HG02763 (cell line): ENCODE results near the gene IGF1R.

Experiments used
- ATAC-seq: cut with Tn5 transposase; IDR thresholded peaks from one replicate; pipeline ENCODE4 v1.9.1; 2021; ENCODE audit warnings: mild to moderate bottlenecking, moderate library complexity; ENCODE audit not compliant: unreplicated experiment

Gene IGF1R

DNA sequence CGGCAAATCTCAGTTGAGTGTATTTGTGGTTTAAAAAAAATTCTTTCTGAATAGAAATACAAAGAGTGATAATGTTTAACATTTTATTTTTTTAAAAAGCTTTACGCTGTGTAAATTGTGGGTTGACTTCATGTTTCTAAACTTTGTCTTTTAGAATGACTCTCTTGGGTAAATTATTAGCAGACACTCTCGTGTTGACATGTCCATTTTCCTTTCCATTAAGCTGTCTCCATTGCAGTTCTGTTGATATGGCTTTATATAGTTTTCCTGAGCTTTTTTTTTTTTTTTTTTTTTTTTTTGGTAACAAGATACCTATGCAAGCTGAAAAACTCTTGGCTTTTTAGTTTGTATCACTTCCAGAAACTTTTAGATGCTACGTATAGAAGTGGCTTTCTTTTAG, 92.6 kb downstream of the IGF1R start:
- no peak for ATAC-seq

DNA sequence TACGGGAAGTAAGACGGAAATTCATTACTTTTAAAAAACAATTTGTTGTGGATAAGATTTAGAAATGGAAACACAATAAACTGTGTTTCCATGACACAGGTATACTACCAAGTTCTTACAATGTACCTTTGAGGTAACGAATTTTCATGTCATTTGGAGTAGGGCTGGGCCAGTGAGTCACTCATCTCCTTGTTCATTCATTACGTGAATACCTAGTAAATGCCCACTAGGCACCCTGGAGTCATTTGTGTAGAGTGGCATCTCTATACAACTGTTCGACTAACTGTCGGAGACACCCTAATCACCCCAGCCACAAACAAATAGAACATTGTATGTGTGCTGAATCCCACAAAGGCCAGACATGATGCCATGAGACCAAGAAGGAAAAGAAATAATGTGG, 94.8 kb downstream of the IGF1R start:
- no peak for ATAC-seq

DNA sequence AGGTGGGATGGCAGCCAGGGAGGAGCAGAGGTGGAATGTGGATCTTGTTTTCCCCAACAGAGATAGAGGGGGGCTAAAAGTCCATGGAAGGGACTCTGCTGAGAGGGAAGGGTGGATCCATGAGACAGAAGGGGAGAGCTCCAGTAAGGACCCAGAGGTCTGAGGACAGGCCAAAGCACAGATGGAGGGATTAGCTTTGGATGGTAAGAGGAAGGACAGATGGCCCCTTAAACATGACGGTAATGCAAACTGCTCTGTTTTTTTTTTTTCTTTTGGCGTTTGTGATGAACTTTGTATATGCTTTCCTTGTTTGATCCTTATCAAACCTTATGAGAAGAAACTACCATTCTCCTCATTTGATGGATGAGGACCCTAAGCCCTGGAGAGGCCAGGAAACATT, 96.2 kb downstream of the IGF1R start:
- no peak for ATAC-seq

DNA sequence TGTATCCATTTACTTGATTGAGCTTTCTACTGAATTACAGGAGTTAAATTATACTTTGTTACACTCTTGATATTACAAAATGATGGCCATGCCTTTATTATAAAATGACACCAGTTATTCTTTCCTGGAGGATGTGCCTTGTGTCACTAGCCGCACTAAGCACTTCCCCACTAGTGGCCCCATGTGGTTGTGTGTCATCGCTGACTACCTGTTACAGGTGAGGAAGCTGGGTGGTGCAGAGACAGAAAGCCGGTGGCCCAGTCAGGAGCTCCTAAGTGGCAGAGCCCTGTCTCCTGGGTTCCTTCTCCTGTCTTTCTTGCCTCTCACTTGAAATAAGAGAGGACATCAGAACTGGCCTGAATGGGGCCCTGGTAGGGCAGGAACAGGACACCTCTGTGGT, 96.8 kb downstream of the IGF1R start:
- no peak for ATAC-seq

DNA sequence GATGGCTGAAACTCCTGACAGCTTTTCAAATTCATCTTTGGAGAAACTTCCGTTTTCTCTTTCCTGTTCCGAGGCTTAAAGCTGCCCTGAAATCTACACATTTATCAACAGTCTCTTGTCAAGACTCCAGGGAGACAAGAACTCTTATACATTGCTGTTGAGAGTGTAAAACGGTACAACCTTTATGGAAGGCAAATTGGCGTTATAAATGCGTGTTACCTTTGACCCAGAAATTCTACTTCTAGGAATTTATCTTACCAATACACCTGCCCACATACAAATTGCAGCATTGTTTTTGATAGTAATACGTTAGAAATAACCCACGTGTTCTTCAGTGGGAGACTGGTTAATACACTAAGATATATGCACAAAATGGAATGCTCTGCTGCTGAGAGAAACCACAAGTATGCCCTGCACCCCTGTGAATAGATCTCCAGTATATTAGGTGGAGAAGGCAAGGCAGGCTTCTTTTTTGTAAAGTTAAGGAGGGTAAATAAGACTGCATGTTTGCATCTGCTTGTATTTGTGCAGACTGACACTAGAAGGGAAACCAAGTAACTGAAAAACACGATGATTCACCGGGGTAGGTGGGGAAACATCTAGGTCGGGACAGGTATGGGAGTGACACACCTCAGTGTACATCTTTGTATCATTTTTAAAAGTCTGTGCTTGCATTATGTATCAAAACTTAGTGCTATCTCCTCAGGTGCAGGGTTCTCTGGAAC, 97.5 kb downstream of the IGF1R start:
- no peak for ATAC-seq

DNA sequence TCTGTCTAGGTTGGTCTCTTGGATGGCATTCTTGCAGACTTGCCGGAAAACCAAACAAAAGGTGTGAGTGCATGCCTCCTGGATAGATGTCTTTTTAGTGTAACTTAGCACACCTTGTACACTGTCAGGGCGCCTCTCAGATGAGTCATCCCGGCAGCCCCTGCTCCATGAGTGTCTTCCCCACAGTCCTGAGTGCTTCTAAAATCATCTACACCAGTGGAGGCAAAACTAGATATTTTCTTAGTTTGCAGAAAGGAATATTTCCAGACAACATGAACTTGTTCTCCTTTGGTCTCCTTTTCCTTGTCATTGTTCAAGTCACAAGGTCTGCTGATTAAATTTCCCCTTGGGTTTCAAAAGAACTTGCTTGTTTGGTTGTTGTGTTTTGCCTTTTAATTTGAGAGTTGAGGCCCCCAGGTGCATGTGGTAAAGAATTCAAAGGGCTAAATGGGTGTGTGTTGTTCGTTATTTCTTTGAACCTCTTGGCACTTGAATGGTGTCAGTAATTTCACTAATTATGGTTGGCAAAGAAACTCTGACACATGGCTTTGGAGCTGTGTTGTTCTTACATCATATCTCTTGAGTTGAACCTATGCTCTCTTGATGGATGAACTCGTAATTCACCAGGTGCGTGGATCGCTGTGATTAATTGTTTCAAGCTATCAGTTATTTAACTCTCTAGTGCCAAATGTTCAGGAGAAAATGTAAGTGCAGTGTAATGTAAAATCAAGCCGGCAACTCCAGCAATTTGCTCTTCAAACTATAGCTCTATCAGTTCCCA, 98.2 kb downstream of the IGF1R start:
- ATAC-seq, result no peak

DNA sequence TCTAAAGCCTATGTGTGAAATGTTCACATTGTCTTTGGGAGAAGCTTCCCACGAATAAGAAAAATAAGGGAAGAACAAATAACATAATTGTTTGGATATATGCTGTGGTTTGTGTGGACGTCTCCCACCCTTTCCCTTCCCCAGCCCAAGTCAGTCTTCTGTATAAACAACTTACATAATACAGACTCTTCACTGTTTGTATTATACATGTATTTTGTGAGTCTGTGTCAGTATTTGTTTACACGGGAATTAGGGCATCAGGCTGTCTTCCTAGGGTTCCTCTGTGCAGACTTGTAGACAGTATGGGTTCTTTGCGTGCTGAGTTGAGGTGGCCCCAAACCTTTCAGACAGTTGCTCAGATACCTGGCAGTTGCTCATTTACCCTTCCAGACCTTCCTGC, 103.4 kb downstream of the IGF1R start:
- no peak for ATAC-seq

DNA sequence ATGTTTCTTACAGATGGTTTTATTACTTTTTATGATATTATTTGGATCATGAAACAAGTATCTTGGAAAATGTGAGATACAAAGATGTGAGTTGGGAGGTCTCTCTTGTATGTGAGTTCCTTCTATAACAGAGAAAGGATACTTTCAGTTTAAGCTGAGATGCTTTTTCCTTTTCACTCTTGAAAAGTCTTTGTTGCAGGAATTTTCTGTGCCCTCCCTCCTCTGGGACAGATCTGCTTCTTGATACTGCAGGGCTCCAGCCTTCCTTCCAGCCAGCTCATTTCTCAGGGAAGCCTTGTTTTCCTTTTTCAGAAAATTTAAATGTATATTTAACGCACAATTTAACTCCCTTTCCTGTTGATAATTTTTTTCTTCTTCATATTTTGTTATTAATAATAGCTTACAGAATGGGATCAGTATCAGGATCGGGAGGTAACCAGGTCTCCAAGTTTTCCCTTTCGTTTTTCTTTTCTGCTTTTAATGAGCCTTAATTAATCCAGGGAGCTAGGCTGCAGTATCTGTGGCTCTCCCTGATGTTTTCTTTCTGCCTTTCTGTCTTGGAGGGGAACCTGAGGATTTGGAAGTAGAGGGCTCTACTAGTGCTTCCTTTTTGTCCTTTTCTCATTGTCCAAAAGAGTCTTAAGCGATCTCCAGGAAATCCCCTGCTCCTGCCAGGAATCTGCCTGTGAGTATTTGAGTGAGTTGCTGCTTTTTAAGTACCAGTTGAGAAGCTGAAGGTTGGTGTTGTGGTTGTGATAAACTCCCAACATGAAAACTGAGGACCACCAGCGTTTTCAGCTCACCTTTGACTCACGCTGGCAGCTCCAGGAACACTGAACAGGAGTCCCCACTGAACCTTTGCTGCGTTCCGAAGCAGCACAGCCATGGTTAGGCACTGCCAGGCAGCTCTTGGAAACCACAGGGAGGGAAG, 105.7 kb downstream of the IGF1R start:
- ATAC-seq, result no peak

DNA sequence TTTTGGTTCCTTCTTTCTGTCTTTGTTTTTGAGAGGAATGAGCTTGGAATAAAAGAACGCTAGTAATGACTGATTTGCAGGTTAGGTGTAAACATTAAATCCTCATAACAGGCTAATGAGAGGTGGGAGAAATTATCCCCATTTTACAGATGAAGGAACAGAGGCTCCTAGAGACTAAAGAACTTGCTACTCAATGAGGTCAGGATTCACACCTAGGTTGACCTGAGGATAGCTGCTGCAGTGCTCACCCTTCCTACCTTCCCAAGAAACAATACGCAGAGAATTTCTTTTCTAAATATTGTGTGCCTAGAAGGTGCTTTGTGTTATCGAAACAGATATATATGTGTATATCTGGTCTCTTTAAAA, 106.3 kb downstream of the IGF1R start:
- ATAC-seq, result no peak

DNA sequence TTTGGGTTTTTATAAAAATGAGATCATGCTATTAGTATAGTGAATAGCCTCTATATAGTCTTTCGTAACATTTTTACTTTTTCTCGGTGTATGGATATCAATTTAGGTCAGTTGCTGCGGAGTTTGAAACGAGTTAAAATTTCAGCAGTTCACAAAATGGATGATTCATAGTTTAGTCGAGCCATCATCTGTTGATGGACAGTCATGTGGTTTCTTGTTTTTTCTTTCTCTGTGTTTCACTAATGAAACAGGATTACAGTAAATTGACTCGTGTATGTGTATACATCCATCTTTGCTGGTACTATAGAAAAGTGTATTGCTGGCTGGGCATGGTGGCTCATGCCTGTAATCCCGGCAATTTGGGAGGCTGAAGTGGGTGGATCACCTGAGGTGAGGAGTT, 106.8 kb downstream of the IGF1R start:
- ATAC-seq, result no peak

DNA sequence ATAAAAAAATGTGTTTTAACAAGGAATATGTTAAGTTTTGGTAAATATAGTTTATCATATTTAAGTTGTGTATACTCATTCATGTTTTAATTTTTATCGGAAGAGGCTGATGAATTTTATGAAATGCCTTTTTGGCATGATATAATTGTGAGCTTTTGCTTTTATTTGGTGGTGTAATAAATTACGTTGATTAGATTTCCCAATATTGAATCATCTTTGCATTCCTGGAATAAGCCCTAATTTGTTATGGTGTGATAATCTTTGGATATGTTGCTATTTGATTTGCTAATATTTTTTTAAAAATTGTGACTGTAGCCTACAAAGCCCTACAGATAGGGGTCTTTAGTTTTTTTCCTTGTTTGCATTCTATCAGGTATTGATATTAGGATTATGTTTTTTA, 107.4 kb downstream of the IGF1R start:
- ATAC-seq, result no peak

DNA sequence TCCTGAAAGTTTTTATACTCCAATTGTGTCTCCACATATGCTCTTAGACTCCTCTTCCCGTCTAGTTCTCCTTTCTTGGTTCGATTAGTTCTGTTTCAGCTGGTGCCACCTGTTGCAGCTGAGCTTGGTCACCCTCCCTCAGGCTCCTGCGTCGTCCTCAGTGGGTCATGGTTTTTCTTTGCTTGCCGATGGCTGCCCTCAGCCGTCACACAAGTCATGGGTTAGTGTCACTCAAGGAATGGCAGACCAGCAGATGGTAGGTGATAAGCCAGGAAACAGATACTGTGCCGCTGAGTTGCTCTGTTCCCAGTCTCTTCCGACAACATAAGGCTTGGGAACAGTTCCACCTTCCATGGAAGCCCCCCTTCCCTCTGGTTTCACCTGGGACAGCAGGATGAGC, 109.9 kb downstream of the IGF1R start:
- no peak for ATAC-seq

DNA sequence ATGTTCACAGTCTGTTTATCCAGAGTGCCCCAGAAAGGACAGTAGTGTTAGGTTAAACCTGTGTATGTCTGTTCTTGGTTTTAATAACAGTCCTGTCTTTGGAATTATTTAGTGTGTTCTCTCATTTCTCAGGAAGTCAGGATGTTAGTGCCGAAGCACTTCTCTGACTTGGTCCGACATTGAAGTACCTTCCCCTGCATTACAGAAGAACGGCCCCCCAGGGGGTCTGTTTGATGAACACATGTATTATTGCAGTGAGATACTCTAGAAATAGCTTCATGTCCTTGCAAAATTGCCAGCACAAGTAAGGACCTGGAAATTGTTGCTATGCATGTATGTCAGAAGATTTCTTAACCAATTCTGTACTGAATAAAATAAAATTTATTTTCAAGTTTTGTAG, 110.9 kb downstream of the IGF1R start:
- ATAC-seq, result no peak

DNA sequence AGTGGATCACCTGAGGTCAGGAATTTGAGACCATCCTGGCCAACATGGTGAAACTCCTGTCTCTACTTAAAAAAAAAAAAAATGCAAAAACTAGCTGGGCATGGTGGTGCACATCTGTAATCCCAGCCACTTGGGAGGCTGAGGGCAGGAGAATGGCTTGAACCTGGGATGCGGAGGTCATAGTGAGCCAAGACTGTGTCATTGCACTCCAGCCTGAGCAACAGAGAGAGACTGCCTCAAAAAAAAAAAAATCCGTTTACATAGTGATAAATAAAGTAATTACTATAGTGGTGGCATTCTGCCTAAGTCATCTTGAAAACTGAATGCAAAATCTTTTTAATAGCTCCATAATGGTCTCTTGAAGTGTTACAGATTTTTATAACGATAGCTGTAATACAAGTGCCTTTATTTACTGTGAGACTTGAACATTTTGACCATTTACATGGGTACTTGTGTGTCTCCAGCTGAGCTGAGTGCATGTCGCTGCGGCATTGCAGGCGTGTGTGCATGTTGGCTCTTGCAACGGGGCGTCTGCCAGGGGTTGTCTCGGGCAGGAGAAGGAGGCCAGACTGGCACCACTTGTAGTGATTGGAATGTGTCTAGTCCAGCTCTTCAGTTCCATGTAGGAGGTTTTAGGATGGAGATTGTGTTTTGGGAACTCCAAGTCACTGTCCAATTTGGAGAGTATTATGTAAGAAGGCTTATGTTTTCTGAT, 111.9 kb downstream of the IGF1R start:
- no peak for ATAC-seq

DNA sequence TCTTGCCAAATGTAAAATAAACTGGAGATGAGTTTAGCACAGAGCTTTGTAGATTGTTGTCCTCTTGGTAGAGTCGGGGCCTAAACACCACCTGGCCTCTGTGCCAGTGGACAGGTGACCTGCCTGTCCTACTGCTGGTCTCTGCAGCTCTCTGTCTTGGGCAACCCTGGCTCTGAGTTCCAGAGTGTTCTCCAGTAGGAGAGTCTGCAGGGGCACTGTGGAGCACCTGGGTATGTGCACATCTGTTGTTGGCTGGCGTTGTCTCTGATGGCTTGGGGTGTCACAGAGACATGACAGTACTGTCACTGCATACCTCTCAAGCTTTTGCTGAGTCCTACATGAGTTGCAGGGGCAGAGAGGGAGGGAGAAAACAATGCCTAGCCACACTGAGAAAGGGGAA, 112.6 kb downstream of the IGF1R start:
- no peak for ATAC-seq

DNA sequence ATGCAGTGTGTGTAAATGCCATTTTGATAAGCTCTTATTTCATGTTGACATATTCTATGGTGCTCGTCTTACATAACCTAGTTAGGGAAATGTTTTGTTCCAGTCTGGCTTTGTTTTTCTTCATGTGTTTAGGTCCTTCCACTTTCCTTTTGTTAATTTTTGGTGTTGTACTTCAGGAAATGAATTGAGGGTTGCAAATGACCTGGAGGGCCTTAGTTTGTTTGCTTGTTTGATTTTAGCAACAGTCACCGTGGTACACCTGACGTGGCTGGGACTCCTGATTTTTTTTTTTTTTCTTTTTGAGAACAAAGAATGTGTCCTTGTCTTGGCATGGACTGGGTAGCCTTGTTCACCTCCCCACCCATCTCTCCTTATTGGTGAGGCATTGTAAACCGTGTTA, 114.8 kb downstream of the IGF1R start:
- ATAC-seq, result no peak

DNA sequence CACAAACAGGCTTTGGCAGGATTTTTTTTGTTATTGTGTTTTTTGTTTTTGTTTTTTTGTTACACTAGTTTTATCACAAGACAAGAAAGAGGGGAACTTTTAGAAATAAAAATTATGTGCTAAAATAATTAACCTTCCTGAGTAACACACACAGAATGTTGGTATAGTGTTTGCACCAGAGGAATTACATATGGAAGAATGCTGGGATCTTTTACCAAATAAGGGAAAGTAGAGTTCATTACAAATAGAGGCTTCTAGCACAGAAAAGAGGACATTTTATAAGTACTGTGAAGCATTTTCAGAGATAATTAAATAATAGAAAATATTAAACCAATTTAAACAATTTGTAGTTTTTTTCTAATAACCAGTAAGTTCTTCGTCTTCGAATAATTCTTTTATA, 116.0 kb downstream of the IGF1R start:
- ATAC-seq, result no peak

DNA sequence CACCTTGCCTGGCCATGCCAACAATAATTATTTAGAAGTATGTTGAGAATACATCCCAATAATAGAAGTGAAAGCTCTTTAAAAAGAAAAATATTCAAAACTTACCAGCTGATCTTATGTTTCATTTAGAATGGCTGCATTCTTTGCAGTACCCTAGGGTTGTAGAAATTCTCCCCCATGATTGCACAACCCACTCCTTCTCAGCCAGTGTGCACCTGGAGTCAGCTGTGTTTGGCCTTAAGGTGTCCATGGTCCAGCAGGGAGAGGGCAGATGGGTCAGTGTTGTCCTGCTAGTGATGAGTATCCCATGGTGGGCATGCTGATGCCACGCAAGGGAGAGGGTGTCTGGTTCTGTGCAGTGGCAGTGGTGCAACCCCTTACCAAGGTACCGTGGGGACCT, 117.3 kb downstream of the IGF1R start:
- ATAC-seq, result no peak

DNA sequence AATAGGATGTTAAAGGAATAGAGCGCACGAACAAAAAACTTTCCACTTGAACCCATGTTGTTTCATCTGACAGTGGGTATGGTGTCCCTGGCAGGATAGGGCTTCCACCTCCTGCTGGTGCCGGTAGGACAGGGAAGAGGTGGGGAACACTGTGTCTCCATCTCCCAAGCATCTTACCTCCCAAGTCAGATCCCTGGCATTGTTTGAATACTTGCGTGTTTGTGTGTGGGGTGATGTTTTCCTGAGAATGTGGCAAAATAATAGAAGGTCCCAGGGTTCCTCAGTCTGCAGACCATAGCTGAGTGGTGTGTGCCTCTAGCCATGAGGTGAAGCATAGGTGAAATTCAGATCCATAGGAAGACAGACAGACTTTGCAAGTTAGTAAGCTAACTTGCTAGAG, 119.4 kb downstream of the IGF1R start:
- ATAC-seq, result no peak

DNA sequence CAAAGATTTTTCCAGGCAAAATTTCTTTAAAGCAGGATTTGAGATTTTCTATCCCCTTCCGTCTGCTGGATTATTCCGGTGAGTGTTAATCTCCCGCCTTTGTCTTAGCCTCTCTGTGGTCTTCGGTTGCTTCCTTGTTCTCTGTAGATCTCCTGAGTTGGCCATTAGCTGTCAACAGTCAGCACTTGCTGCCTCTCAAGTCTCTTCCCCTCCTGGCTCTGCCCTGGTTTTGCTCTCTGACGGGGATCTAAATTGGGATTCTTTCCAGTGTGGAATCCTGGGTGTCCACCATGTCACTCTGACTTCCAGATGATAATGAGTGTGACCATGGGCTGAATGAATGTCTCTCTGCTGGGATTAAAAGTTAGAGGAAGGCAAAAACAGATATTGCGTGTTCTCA, 121.5 kb downstream of the IGF1R start:
- no peak for ATAC-seq

DNA sequence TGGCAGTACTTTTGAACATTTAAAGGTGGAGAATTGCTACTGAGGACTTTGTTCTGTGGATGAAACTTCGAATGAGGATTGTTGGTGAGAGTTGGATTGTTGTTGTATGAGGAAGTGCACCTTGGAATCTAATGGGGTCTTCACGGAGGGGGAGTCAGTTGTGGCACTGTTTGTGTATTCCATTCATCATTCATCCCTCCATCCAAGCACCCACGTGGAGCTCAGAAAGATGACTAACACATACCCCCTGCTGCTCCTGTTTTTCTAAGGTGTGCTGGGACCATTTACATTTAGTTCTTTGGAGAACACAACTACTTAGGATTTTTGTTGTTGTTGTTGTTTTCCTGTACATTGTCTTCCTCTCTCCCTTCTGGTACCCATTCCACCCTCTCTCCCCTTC, 122.6 kb downstream of the IGF1R start:
- ATAC-seq, result no peak
